ENCODE results near the gene POLRMT. TPM values are rescaled to one million over a fixed set of nuclear protein-coding genes. Genes with fewer than 3 reads are reported as not detected.
"Not testable (repeated sequence)": the region's sequence is repeated elsewhere in the genome, so short reads cannot be mapped to it uniquely, and the experiment has no call there.

The POLRMT gene
- polyA plus RNA-seq, 1 donor, result 62.1 TPM

GRCh38 chr19:677201-677600 is 43.9 kb upstream of the POLRMT start:
- peaks cover 5% of the 10 kb centered on the region for H3K27me3 ChIP-seq (ENCODE audit: control insufficient read depth, insufficient read depth, low read length)
- H3K4me3 ChIP-seq (ENCODE audit: low read length), result no peak overlapping the region
- DNase-seq, result peak; percentile 44 to 61
- peaks cover 16% of the 10 kb centered on the region for H3K9me3 ChIP-seq (ENCODE audit: control insufficient read depth, low read depth, low read length)
- no CpG with 5 or more reads among the region's 15 CpGs for WGBS (ENCODE audit: insufficient coverage, low lambda C conversion rate)
- peaks cover 37% of the 10 kb centered on the region for H3K4me1 ChIP-seq (ENCODE audit: control insufficient read depth, insufficient read depth, low read length)
- no peaks in the 10 kb centered on the region for H3K36me3 ChIP-seq (ENCODE audit: control insufficient read depth, insufficient read depth, low read length)
- no peak overlapping the region for H3K27ac ChIP-seq (ENCODE audit: low read length)

DNA sequence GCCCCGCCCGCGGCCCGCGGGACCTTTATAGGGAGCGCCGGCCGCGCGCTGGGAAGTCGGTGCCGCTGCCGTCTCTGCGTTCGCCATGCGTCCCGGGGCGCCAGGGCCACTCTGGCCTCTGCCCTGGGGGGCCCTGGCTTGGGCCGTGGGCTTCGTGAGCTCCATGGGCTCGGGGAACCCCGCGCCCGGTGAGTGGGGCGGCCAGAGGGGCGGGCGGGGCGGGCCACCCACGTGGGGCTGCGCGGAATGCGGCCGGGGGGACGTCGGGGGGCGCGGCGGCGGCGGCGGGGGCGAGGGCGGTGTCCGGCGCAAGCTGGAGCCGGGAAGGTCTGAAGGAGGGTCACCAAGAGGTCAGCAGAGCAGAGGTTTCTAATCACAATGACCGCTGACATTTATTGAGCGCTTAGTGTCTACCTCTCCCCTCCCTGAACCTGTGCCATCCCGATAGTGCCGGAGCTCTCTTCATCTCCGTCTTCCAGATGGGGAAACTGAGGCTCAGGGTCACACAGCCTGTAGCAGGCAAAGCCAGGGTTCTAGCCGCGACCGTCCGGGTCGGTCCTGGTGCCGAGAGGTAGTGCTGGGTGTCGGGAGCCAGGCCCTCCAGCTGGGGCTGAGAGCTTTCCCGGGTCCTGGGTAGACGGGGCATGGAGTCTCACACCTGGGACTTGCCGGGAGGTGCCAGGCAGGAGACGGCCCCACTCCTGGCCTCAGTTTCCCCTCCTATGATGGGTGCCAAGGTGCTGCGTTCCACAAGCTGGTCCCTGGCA is 43.2 kb upstream of the POLRMT start, which contains the start of gene FSTL3:
FSTL3 (plus strand) TSS at position 54 of the 767 bp plus-strand sequence; CDS start at position 86, 32 bp downstream.
- Histone ChIP-seq H3K27me3 (ENCODE audit: control insufficient read depth, insufficient read depth, low read length) (peaks cover 5% of the 10 kb centered on the region), H3K4me1 (ENCODE audit: control insufficient read depth, insufficient read depth, low read length) (peaks cover 37% of the 10 kb centered on the region), H3K4me3 (ENCODE audit: low read length) (peak within 1 kb of the TSS; percentile 41), H3K9me3 (ENCODE audit: control insufficient read depth, low read depth, low read length) (peaks cover 14% of the 10 kb centered on the region), H3K27ac (ENCODE audit: low read length) (peak within 1 kb of the TSS; percentile 66), H3K36me3 (ENCODE audit: control insufficient read depth, insufficient read depth, low read length) (no peaks in the 10 kb centered on the region)
- no CpG with 5 or more reads among the region's 63 CpGs for WGBS (ENCODE audit: insufficient coverage, low lambda C conversion rate)
- peak in 1 of 2 donors; percentile 46 for DNase-seq

DNA sequence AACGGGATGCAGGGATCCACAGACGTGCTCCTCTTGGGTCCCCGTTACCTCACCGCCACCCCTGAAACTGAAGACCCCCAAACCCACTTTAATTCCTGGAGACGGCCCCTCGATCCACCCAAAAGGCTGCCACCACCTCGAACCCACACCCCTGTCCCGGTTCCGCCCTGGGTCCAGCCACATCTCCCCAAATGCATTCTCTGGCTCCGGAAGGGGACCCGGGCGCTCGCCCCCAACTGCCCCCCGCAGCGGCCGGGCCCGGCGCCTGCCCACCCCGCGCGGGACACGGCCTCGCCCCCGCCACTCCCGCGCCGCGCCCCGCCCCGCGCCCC is 42.6 kb upstream of the POLRMT start:
- Histone ChIP-seq H3K9me3 (ENCODE audit: control insufficient read depth, low read depth, low read length) (peaks cover 9% of the 10 kb centered on the region), H3K27me3 (ENCODE audit: control insufficient read depth, insufficient read depth, low read length) (peaks cover 5% of the 10 kb centered on the region), H3K36me3 (ENCODE audit: control insufficient read depth, insufficient read depth, low read length) (no peaks in the 10 kb centered on the region), H3K27ac (ENCODE audit: low read length) (peak overlapping the region; percentile 66), H3K4me1 (ENCODE audit: control insufficient read depth, insufficient read depth, low read length) (peaks cover 37% of the 10 kb centered on the region), H3K4me3 (ENCODE audit: low read length) (peak overlapping the region; percentile 31)
- DNase-seq, result no peak
- no CpG with 5 or more reads among the region's 31 CpGs for WGBS (ENCODE audit: insufficient coverage, low lambda C conversion rate)

- Histone ChIP-seq H3K27ac (ENCODE audit: low read length) (no peak overlapping the region), H3K9me3 (ENCODE audit: control insufficient read depth, low read depth, low read length) (peaks cover 8% of the 10 kb centered on the region), H3K27me3 (ENCODE audit: control insufficient read depth, insufficient read depth, low read length) (peaks cover 5% of the 10 kb centered on the region), H3K36me3 (ENCODE audit: control insufficient read depth, insufficient read depth, low read length) (no peaks in the 10 kb centered on the region), H3K4me1 (ENCODE audit: control insufficient read depth, insufficient read depth, low read length) (peaks cover 33% of the 10 kb centered on the region), H3K4me3 (ENCODE audit: low read length) (no peak overlapping the region)
- DNase-seq, result no peak
- no CpG with 5 or more reads among the region's 38 CpGs for WGBS (ENCODE audit: insufficient coverage, low lambda C conversion rate)
Observed at GRCh38 chr19:674282-675151, 41.2 kb upstream of the POLRMT start.

DNA sequence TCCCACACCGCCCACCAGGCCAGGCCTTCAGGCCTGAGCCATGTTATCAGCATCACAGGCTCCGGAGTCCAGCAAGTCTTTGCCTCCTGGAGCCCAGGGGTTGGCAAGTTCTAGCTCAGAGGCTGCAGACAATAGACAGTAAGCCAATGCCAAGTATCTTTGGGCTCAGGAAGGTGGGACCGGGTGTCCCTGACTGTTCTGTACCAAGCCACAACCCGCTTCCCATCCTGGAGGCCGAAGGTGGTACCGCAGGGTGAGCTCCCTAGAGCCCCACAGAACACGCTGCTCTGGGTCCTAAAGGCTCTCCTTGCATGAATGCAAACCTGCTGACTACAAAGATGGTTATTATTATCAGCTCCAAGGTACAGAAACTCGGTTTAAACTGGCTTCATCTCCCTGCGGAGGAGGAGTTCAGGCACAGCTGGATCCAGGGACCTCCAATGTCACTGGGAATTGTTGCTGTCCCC is 37.3 kb upstream of the POLRMT start:
- H3K27ac ChIP-seq (ENCODE audit: low read length), result no peak overlapping the region

GRCh38 chr19:668675-669434 is 35.5 kb upstream of the POLRMT start:
- not testable (repeated sequence) for H3K36me3 ChIP-seq (ENCODE audit: control insufficient read depth, insufficient read depth, low read length); H3K27ac ChIP-seq (ENCODE audit: low read length); H3K4me3 ChIP-seq (ENCODE audit: low read length); H3K27me3 ChIP-seq (ENCODE audit: control insufficient read depth, insufficient read depth, low read length)
- WGBS (ENCODE audit: insufficient coverage, low lambda C conversion rate), result 100% methylated on average over 2 of the region's 12 CpGs
- H3K4me1 ChIP-seq (ENCODE audit: control insufficient read depth, insufficient read depth, low read length), result peaks cover 12% of the 10 kb centered on the region
- DNase-seq, result peak in 1 of 2 donors; percentile 45
- peaks cover 14% of the 10 kb centered on the region for H3K9me3 ChIP-seq (ENCODE audit: control insufficient read depth, low read depth, low read length)

More for the DNA sequence above, 37.3 kb upstream of the POLRMT start:
- Histone ChIP-seq H3K9me3 (ENCODE audit: control insufficient read depth, low read depth, low read length) (peaks cover 15% of the 10 kb centered on the region), H3K4me3 (ENCODE audit: low read length) (no peak overlapping the region), H3K4me1 (ENCODE audit: control insufficient read depth, insufficient read depth, low read length) (peaks cover 10% of the 10 kb centered on the region), H3K27me3 (ENCODE audit: control insufficient read depth, insufficient read depth, low read length) (no peaks in the 10 kb centered on the region), H3K36me3 (ENCODE audit: control insufficient read depth, insufficient read depth, low read length) (no peaks in the 10 kb centered on the region)
- WGBS (ENCODE audit: insufficient coverage, low lambda C conversion rate), result no CpG with 5 or more reads among the region's 9 CpGs
- DNase-seq, result no peak

DNA sequence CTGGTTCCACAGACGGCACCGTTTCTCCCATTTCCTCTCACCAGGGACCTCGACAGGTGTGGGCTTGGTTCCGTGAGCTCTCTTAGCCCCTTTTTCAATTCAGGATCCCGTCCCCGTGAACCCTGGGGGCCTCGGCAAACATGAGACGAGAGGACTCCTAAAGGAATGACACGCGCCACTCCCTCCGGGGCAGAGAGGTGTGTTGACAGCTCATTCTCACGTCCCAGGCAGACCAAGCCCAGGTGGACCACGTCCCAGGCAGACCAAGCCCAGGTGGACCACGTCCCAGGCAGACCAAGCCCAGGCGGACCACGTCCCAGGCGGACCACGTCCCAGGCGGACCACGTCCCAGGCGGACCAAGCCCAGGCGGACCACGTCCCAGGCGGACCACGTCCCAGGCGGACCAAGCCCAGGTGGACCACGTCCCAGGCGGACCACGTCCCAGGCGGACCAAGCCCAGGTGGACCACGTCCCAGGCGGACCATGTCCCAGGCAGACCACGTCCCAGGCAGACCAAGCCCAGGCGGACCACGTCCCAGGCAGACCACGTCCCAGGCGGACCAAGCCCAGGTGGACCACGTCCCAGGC is 33.7 kb upstream of the POLRMT start:
- H3K27ac ChIP-seq (ENCODE audit: low read length); H3K36me3 ChIP-seq (ENCODE audit: control insufficient read depth, insufficient read depth, low read length); H3K4me3 ChIP-seq (ENCODE audit: low read length); H3K27me3 ChIP-seq (ENCODE audit: control insufficient read depth, insufficient read depth, low read length); DNase-seq: not testable (repeated sequence)
- H3K4me1 ChIP-seq (ENCODE audit: control insufficient read depth, insufficient read depth, low read length), result peaks cover 18% of the 10 kb centered on the region
- no CpG with 5 or more reads among the region's 38 CpGs for WGBS (ENCODE audit: insufficient coverage, low lambda C conversion rate)
- H3K9me3 ChIP-seq (ENCODE audit: control insufficient read depth, low read depth, low read length), result peaks cover 19% of the 10 kb centered on the region

GRCh38 chr19:664913-665443 is 31.6 kb upstream of the POLRMT start:
- H3K36me3 ChIP-seq (ENCODE audit: control insufficient read depth, insufficient read depth, low read length), result no peaks in the 10 kb centered on the region
- H3K27ac ChIP-seq (ENCODE audit: low read length), result no peak overlapping the region
- peak; percentile 66 to 76 for DNase-seq
- H3K27me3 ChIP-seq (ENCODE audit: control insufficient read depth, insufficient read depth, low read length), result no peaks in the 10 kb centered on the region
- no peak overlapping the region for H3K4me3 ChIP-seq (ENCODE audit: low read length)
- H3K4me1 ChIP-seq (ENCODE audit: control insufficient read depth, insufficient read depth, low read length), result peaks cover 33% of the 10 kb centered on the region
- H3K9me3 ChIP-seq (ENCODE audit: control insufficient read depth, low read depth, low read length), result peaks cover 22% of the 10 kb centered on the region
- WGBS (ENCODE audit: insufficient coverage, low lambda C conversion rate), result no CpG with 5 or more reads among the region's 24 CpGs

GRCh38 chr19:663682-664117 is 30.4 kb upstream of the POLRMT start:
- peak overlapping the region; percentile 67 for H3K4me3 ChIP-seq (ENCODE audit: low read length)
- no CpG with 5 or more reads among the region's 18 CpGs for WGBS (ENCODE audit: insufficient coverage, low lambda C conversion rate)
- no peaks in the 10 kb centered on the region for H3K27me3 ChIP-seq (ENCODE audit: control insufficient read depth, insufficient read depth, low read length)
- peaks cover 46% of the 10 kb centered on the region for H3K4me1 ChIP-seq (ENCODE audit: control insufficient read depth, insufficient read depth, low read length)
- peak overlapping the region; percentile 99 for H3K27ac ChIP-seq (ENCODE audit: low read length)
- no peaks in the 10 kb centered on the region for H3K36me3 ChIP-seq (ENCODE audit: control insufficient read depth, insufficient read depth, low read length)
- peak in 1 of 2 donors; percentile 33 for DNase-seq
- H3K9me3 ChIP-seq (ENCODE audit: control insufficient read depth, low read depth, low read length), result peaks cover 23% of the 10 kb centered on the region

All from large intestine (tissue), 3 donors.